ENCODE results near the gene TSR3.

TSR3 gene

GRCh38 chr16:1327619-1327947 lies 24.1 kb downstream of the TSR3 start:
- no peak overlapping the region for H3K4me3 ChIP-seq (ENCODE audit: low read depth, low read length)
- H3K4me1 ChIP-seq (ENCODE audit: control insufficient read depth, insufficient read depth, low read length): peaks cover 11% of the 10 kb centered on the region; the same call in 1 of the 2 replicates
- no peak overlapping the region for H3K9ac ChIP-seq (ENCODE audit: low read depth, low read length)
- no peak overlapping the region for H3K27ac ChIP-seq (ENCODE audit: low read depth, low read length)
- no peaks in the 10 kb centered on the region for H3K9me3 ChIP-seq (ENCODE audit: control insufficient read depth, insufficient read depth, low read length)
- H3K36me3 ChIP-seq (ENCODE audit: control insufficient read depth, insufficient read depth, low read length): peaks cover 24% of the 10 kb centered on the region
- peaks cover 8% of the 10 kb centered on the region for H3K27me3 ChIP-seq (ENCODE audit: control insufficient read depth, insufficient read depth, low read length)

GRCh38 chr16:1326946-1327618 lies 24.6 kb downstream of the TSR3 start:
- Histone ChIP-seq H3K36me3 (ENCODE audit: control insufficient read depth, insufficient read depth, low read length) (peaks cover 28% of the 10 kb centered on the region), H3K9ac (ENCODE audit: low read depth, low read length) (no peak overlapping the region), H3K27ac (ENCODE audit: low read depth, low read length) (no peak overlapping the region), H3K9me3 (ENCODE audit: control insufficient read depth, insufficient read depth, low read length) (no peaks in the 10 kb centered on the region), H3K27me3 (ENCODE audit: control insufficient read depth, insufficient read depth, low read length) (peaks cover 3% of the 10 kb centered on the region; the same call in 1 of the 2 replicates), H3K4me3 (ENCODE audit: low read depth, low read length) (no peak overlapping the region), H3K4me1 (ENCODE audit: control insufficient read depth, insufficient read depth, low read length) (peaks cover 9% of the 10 kb centered on the region; the same call in 1 of the 2 replicates)

GRCh38 chr16:1326391-1326790 lies 25.3 kb downstream of the TSR3 start:
- Histone ChIP-seq H3K4me3 (ENCODE audit: low read depth, low read length) (no peak overlapping the region), H3K9me3 (ENCODE audit: control insufficient read depth, insufficient read depth, low read length) (no peaks in the 10 kb centered on the region), H3K27me3 (ENCODE audit: control insufficient read depth, insufficient read depth, low read length) (no peaks in the 10 kb centered on the region), H3K27ac (ENCODE audit: low read depth, low read length) (peak overlapping the region; percentile 5), H3K4me1 (ENCODE audit: control insufficient read depth, insufficient read depth, low read length) (peaks cover 3% of the 10 kb centered on the region; the same call in 1 of the 2 replicates), H3K9ac (ENCODE audit: low read depth, low read length) (no peak overlapping the region), H3K36me3 (ENCODE audit: control insufficient read depth, insufficient read depth, low read length) (peaks cover 35% of the 10 kb centered on the region)

GRCh38 chr16:1325673-1326371 lies 25.9 kb downstream of the TSR3 start:
- H3K9me3 ChIP-seq (ENCODE audit: control insufficient read depth, insufficient read depth, low read length): no peaks in the 10 kb centered on the region
- H3K36me3 ChIP-seq (ENCODE audit: control insufficient read depth, insufficient read depth, low read length): peaks cover 41% of the 10 kb centered on the region
- H3K4me1 ChIP-seq (ENCODE audit: control insufficient read depth, insufficient read depth, low read length): no peaks in the 10 kb centered on the region
- no peak overlapping the region for H3K4me3 ChIP-seq (ENCODE audit: low read depth, low read length)
- no peak overlapping the region for H3K9ac ChIP-seq (ENCODE audit: low read depth, low read length)
- peak overlapping the region; percentile 5 for H3K27ac ChIP-seq (ENCODE audit: low read depth, low read length)
- no peaks in the 10 kb centered on the region for H3K27me3 ChIP-seq (ENCODE audit: control insufficient read depth, insufficient read depth, low read length)

GRCh38 chr16:1325261-1325660 lies 26.4 kb downstream of the TSR3 start:
- H3K36me3 ChIP-seq (ENCODE audit: control insufficient read depth, insufficient read depth, low read length): peaks cover 46% of the 10 kb centered on the region
- no peaks in the 10 kb centered on the region for H3K4me1 ChIP-seq (ENCODE audit: control insufficient read depth, insufficient read depth, low read length)
- no peak overlapping the region for H3K9ac ChIP-seq (ENCODE audit: low read depth, low read length)
- no peak overlapping the region for H3K4me3 ChIP-seq (ENCODE audit: low read depth, low read length)
- H3K9me3 ChIP-seq (ENCODE audit: control insufficient read depth, insufficient read depth, low read length): no peaks in the 10 kb centered on the region
- H3K27me3 ChIP-seq (ENCODE audit: control insufficient read depth, insufficient read depth, low read length): no peaks in the 10 kb centered on the region
- no peak overlapping the region for H3K27ac ChIP-seq (ENCODE audit: low read depth, low read length)

- Histone ChIP-seq H3K4me3 (ENCODE audit: low read depth, low read length) (no peak overlapping the region), H3K27ac (ENCODE audit: low read depth, low read length) (no peak overlapping the region), H3K36me3 (ENCODE audit: control insufficient read depth, insufficient read depth, low read length) (peaks cover 55% of the 10 kb centered on the region), H3K4me1 (ENCODE audit: control insufficient read depth, insufficient read depth, low read length) (no peaks in the 10 kb centered on the region), H3K9ac (ENCODE audit: low read depth, low read length) (no peak overlapping the region), H3K27me3 (ENCODE audit: control insufficient read depth, insufficient read depth, low read length) (no peaks in the 10 kb centered on the region), H3K9me3 (ENCODE audit: control insufficient read depth, insufficient read depth, low read length) (no peaks in the 10 kb centered on the region)
Measured at GRCh38 chr16:1324286-1324826, 27.3 kb downstream of the TSR3 start.

- Histone ChIP-seq H3K9me3 (ENCODE audit: control insufficient read depth, insufficient read depth, low read length) (no peaks in the 10 kb centered on the region), H3K4me1 (ENCODE audit: control insufficient read depth, insufficient read depth, low read length) (no peaks in the 10 kb centered on the region), H3K27ac (ENCODE audit: low read depth, low read length) (no peak overlapping the region), H3K4me3 (ENCODE audit: low read depth, low read length) (no peak overlapping the region), H3K27me3 (ENCODE audit: control insufficient read depth, insufficient read depth, low read length) (no peaks in the 10 kb centered on the region), H3K36me3 (ENCODE audit: control insufficient read depth, insufficient read depth, low read length) (peaks cover 63% of the 10 kb centered on the region), H3K9ac (ENCODE audit: low read depth, low read length) (no peak overlapping the region)
Measured at GRCh38 chr16:1323296-1324239, 28.1 kb downstream of the TSR3 start.

- Histone ChIP-seq H3K4me1 (ENCODE audit: control insufficient read depth, insufficient read depth, low read length) (no peaks in the 10 kb centered on the region), H3K4me3 (ENCODE audit: low read depth, low read length) (no peak overlapping the region), H3K27ac (ENCODE audit: low read depth, low read length) (no peak overlapping the region), H3K36me3 (ENCODE audit: control insufficient read depth, insufficient read depth, low read length) (peaks cover 75% of the 10 kb centered on the region), H3K27me3 (ENCODE audit: control insufficient read depth, insufficient read depth, low read length) (no peaks in the 10 kb centered on the region), H3K9ac (ENCODE audit: low read depth, low read length) (no peak overlapping the region), H3K9me3 (ENCODE audit: control insufficient read depth, insufficient read depth, low read length) (no peaks in the 10 kb centered on the region)
Measured at GRCh38 chr16:1322407-1322806, 29.3 kb downstream of the TSR3 start.

- no peaks in the 10 kb centered on the region for H3K27me3 ChIP-seq (ENCODE audit: control insufficient read depth, insufficient read depth, low read length)
- H3K27ac ChIP-seq (ENCODE audit: low read depth, low read length): no peak overlapping the region
- H3K9ac ChIP-seq (ENCODE audit: low read depth, low read length): no peak overlapping the region
- H3K4me1 ChIP-seq (ENCODE audit: control insufficient read depth, insufficient read depth, low read length): no peaks in the 10 kb centered on the region
- H3K36me3 ChIP-seq (ENCODE audit: control insufficient read depth, insufficient read depth, low read length): peaks cover 91% of the 10 kb centered on the region
- H3K9me3 ChIP-seq (ENCODE audit: control insufficient read depth, insufficient read depth, low read length): no peaks in the 10 kb centered on the region
- H3K4me3 ChIP-seq (ENCODE audit: low read depth, low read length): no peak overlapping the region
Measured at GRCh38 chr16:1320658-1321240, 30.9 kb downstream of the TSR3 start.

GRCh38 chr16:1320097-1320496 lies 31.6 kb downstream of the TSR3 start:
- H3K4me3 ChIP-seq (ENCODE audit: low read depth, low read length): no peak overlapping the region
- peaks cover 93% of the 10 kb centered on the region for H3K36me3 ChIP-seq (ENCODE audit: control insufficient read depth, insufficient read depth, low read length)
- no peaks in the 10 kb centered on the region for H3K9me3 ChIP-seq (ENCODE audit: control insufficient read depth, insufficient read depth, low read length)
- H3K27me3 ChIP-seq (ENCODE audit: control insufficient read depth, insufficient read depth, low read length): no peaks in the 10 kb centered on the region
- no peak overlapping the region for H3K9ac ChIP-seq (ENCODE audit: low read depth, low read length)
- no peak overlapping the region for H3K27ac ChIP-seq (ENCODE audit: low read depth, low read length)
- no peaks in the 10 kb centered on the region for H3K4me1 ChIP-seq (ENCODE audit: control insufficient read depth, insufficient read depth, low read length)

All from HUES48 (cell line).